Ovary (tissue), 3 donors: Measurements from ENCODE around the gene RPS13.
"Not testable (repeated sequence)": the region's sequence is repeated elsewhere in the genome, so short reads cannot be mapped to it uniquely, and the experiment has no call there.

Experiments
- CTCF ChIP-seq, 3 donors: fragments of 450-650 bp in 2 of 3; fragments of 200-600 bp in 1 of 3; IDR thresholded peaks; one replicate each; pipeline versions ENCODE4 v1.5.1 to v1.8.0; 2016 to 2022; ENCODE audit warnings: antibody characterized with exemption in 3 of 3, mild to moderate bottlenecking in 1 of 3
- EP300 ChIP-seq: sonication (generic); formaldehyde crosslinking; IDR thresholded peaks from one replicate; pipeline ENCODE4 v1.6.1; 2017; ENCODE audit warnings: antibody characterized with exemption
- POLR2A ChIP-seq: fragments of 450-650 bp; IDR thresholded peaks from one replicate; pipeline ENCODE4 v1.6.1; 2017; ENCODE audit warnings: antibody characterized with exemption, mild to moderate bottlenecking, moderate library complexity
- donor health status: DM: no; HTN: no; CAD: no.

GRCh38 chr11:17048491-17048890 is 29.0 kb downstream of the RPS13 start:
- TF ChIP-seq POLR2A; CTCF (IDR thresholded peaks at IDR 0.05); EP300: not testable (repeated sequence)
